Heart right ventricle (tissue), 16 donors: ENCODE results near the gene TFAP2E. TPM values are rescaled to one million over a fixed set of nuclear protein-coding genes. Genes with fewer than 3 reads are reported as not detected.

Experiments used
- ATAC-seq, 8 donors: fragments of 200-7000 bp; cut with Tn5 transposase; one replicate each; pipeline ENCODE4 v1.9.1; 2020; ENCODE audit warnings: mild to moderate bottlenecking in 8 of 8, moderate library complexity in 8 of 8, moderate number of reproducible peaks in 1 of 8
- DNase-seq, 2 donors: peaks; one replicate each; pipeline ENCODE4 v3.0.0-alpha.2; 2020
- H3K27ac ChIP-seq, 10 donors: fragments of 200-600 bp; sonication (generic) in 2 of 10; one replicate each; pipeline versions ENCODE4 v1.5.0 to v1.8.0; 2020 to 2022; ENCODE audit warnings: mild to moderate bottlenecking in 3 of 10
- H3K27me3 ChIP-seq, 7 donors: fragments of 200-600 bp; one replicate each; pipeline ENCODE4 v1.8.0; 2021 to 2022; ENCODE audit warnings: mild to moderate bottlenecking in 2 of 7
- H3K36me3 ChIP-seq, 9 donors: fragments of 200-600 bp; sonication (generic) in 1 of 9; one replicate each; pipeline versions ENCODE4 v1.5.0 to v1.8.0; 2020 to 2022; ENCODE audit warnings: mild to moderate bottlenecking in 2 of 9
- H3K4me1 ChIP-seq, 9 donors: fragments of 200-600 bp; sonication (generic) in 1 of 9; one replicate each; pipeline versions ENCODE4 v1.5.0 to v1.8.0; 2020 to 2022; ENCODE audit warnings: mild to moderate bottlenecking in 4 of 9
- H3K4me3 ChIP-seq, 10 donors: fragments of 200-600 bp; sonication (generic) in 2 of 10; one replicate each; pipeline versions ENCODE4 v1.5.0 to v1.8.0; 2020 to 2022; ENCODE audit warnings: mild to moderate bottlenecking in 7 of 10, moderate library complexity in 2 of 10
- H3K9me3 ChIP-seq, 11 donors: fragments of 200-600 bp in 10 of 11; sonication (generic) in 2 of 11; one replicate each; pipeline versions ENCODE4 v1.5.0 to v1.8.0; 2013 to 2022; ENCODE audit warnings: mild to moderate bottlenecking in 2 of 11, control low read depth in 1 of 11, moderate library complexity in 1 of 11
- CTCF ChIP-seq, 9 donors: fragments of 200-600 bp; sonication (generic) in 2 of 9; IDR thresholded peaks; one replicate each; pipeline versions ENCODE4 v1.5.0 to v1.8.0; 2021 to 2022; ENCODE audit warnings: antibody characterized with exemption in 9 of 9, mild to moderate bottlenecking in 5 of 9, moderate library complexity in 1 of 9
- WGBS, 2 donors: extraction: QIAGEN DNeasy Blood & Tissue Kit; methylation state at CpG; one replicate each; pipeline ENCODE4 v1.1.7; 2013; ENCODE audit warnings: inconsistent platforms in 1 of 2; 5-methylcytosine and 5-hydroxymethylcytosine counted together
- intact Hi-C, 10 donors: fragments of 100-400 bp; cut with DNase I; formaldehyde crosslinking; loops; one replicate each; pipeline versions ENCODE4 v1.11.1 to v1.14.2; 2022
- polyA plus RNA-seq, 2 donors: library from polyadenylated mRNA; stranded (reverse); fragments of 200-250 nt; gene quantifications; one replicate each; pipeline ENCODE4 v1.2.3, GENCODE V29; 2013
- total RNA-seq, 10 donors: library from RNA; stranded (reverse); fragmentation: NEBNext Ultra II Directional in 3 of 10; extraction: Animal tissue kit (Norgen Biotek cat#: 25700) in 3 of 10; gene quantifications; one replicate each; pipeline versions ENCODE4 v1.2.1 to v1.2.4, GENCODE V29; 2021 to 2023
- donor health status: Arrhythmogenic right ventricular cardiomyopathy.
- donor health status: ischemic (EF 13 %, LVEDD 7.1; RV severe dilation, severe dysfunction).
- donor health status: healthy with polysubstance abuse.
- donor health status: DM: no; HTN: yes; CAD: no.
- donor health status: DM: no; HTN: no; CAD: no.
- donor health status: ischemic (EF 25% LVEDD 6.9; RV normal size, moderate dysfunction).
- donor health status: ischemic (EF 25% LVEDD 5.7; RV mildly dilated, moderate dysfunction).
- donor health status: healthy.
- donor health status: DM: yes; HTN: yes; CAD: no.
- donor health status: Ischemic cardiomyopathy.
- donor health status: ischemic (EF 35%, LVEDD 5.7; RV mildly dilated, moderate dysfunction).
- donor health status: nonischemic (EF 11% LVEDD 7.7; RV severe dilation, severe dysfunction).
- donor health status: DM: yes; HTN: yes; CAD: no.
- donor health status: PGD.
- donor health status: ischemic (EF 29% LVEDD 5.4; RV normal size, mild dysfunction).
- donor health status: nonischemic (EF 23%, LVEDD 6.1; RV moderate dilation, normal function).

The TFAP2E gene
- total and polyA plus RNA-seq, 12 donors: 0.18 to 1.4 (median 0.40) TPM; not detected in 3

- DNase-seq: no peak
- no peak for ATAC-seq
- WGBS, 2 donors: 79 to 80% methylated on average over 6 of the region's 6 CpGs
- intact Hi-C loops: no loop called here
- Histone ChIP-seq H3K4me3 (no peak overlapping the region), H3K36me3 (peaks cover 0 to 11% (median 0%) of the 10 kb centered on the region in 9 donors), H3K4me1 (no peaks in the 10 kb centered on the region), H3K9me3 (no peaks in the 10 kb centered on the region), H3K27me3 (no peaks in the 10 kb centered on the region), H3K27ac (no peak overlapping the region)
- no peak for TF ChIP-seq CTCF (IDR thresholded peaks at IDR 0.05)
Measured at GRCh38 chr1:35587736-35588135, 14.6 kb downstream of the TFAP2E start.

- peaks cover 0 to 11% (median 0%) of the 10 kb centered on the region in 9 donors for H3K36me3 ChIP-seq
- no peak overlapping the region for H3K27ac ChIP-seq
- intact Hi-C loops: no loop called here
- ATAC-seq (peak in 1 of 8 donors; percentile 20), DNase-seq (no peak)
- H3K4me3 ChIP-seq: no peak overlapping the region
- no peaks in the 10 kb centered on the region for H3K4me1 ChIP-seq
- no peaks in the 10 kb centered on the region for H3K9me3 ChIP-seq
- H3K27me3 ChIP-seq: no peaks in the 10 kb centered on the region
- TF ChIP-seq CTCF (IDR thresholded peaks at IDR 0.05): no peak
- WGBS, 2 donors: 71 to 75% methylated on average over 21 of the region's 21 CpGs
Measured at GRCh38 chr1:35588197-35588910, 15.2 kb downstream of the TFAP2E start.

GRCh38 chr1:35589516-35590427 lies 16.7 kb downstream of the TFAP2E start:
- intact Hi-C loops: no loop called here
- Histone ChIP-seq H3K36me3 (peaks cover 0 to 11% (median 0%) of the 10 kb centered on the region in 9 donors), H3K27me3 (no peaks in the 10 kb centered on the region), H3K9me3 (no peaks in the 10 kb centered on the region), H3K27ac (no peak overlapping the region), H3K4me1 (no peaks in the 10 kb centered on the region), H3K4me3 (no peak overlapping the region)
- ATAC-seq (no peak), DNase-seq (no peak)
- WGBS, 2 donors: 94 to 96% methylated on average over 15 of the region's 15 CpGs
- no peak for TF ChIP-seq CTCF (IDR thresholded peaks at IDR 0.05)

- Histone ChIP-seq H3K4me1 (no peaks in the 10 kb centered on the region), H3K27ac (no peak overlapping the region), H3K4me3 (no peak overlapping the region), H3K36me3 (peaks cover 0 to 14% (median 0%) of the 10 kb centered on the region in 9 donors), H3K27me3 (no peaks in the 10 kb centered on the region), H3K9me3 (no peaks in the 10 kb centered on the region)
- TF ChIP-seq CTCF (IDR thresholded peaks at IDR 0.05): no peak
- ATAC-seq: peak in 1 of 8 donors; percentile 12
- DNase-seq: no peak
- 92 to 96% methylated on average over 25 of the region's 25 CpGs for WGBS, 2 donors
- intact Hi-C loops: no loop called here
Measured at GRCh38 chr1:35590476-35591040, 17.4 kb downstream of the TFAP2E start.
